SJSA1 (cell line): ENCODE data around the gene UNC5C. TPM values are rescaled to one million over a fixed set of nuclear protein-coding genes. Genes with fewer than 3 reads are reported as not detected.

Experiments
- DNase-seq, 2 experiments: peaks; one replicate each; pipeline ENCODE4 v3.0.0-alpha.2; 2015 to 2020; ENCODE audit warnings: low spot score in 2 of 2, low read depth in 1 of 2
- H3K27ac ChIP-seq: fragments of 250-450 bp; sonication (Bioruptor Pico); 2 replicates; pipeline ENCODE4 v1.5.1; 2020; ENCODE audit warnings: mild to moderate bottlenecking, moderate library complexity
- H3K27me3 ChIP-seq: fragments of 250-450 bp; sonication (Bioruptor Pico); replicated peaks from 2 replicates; pipeline ENCODE4 v1.5.1; 2020; ENCODE audit warnings: mild to moderate bottlenecking, moderate library complexity
- H3K36me3 ChIP-seq: fragments of 250-450 bp; sonication (Bioruptor Pico); 2 replicates; pipeline ENCODE4 v1.5.1; 2020; ENCODE audit warnings: mild to moderate bottlenecking
- H3K4me1 ChIP-seq: fragments of 250-450 bp; sonication (Bioruptor Pico); replicated peaks from 2 replicates; pipeline ENCODE4 v1.6.1; 2021; ENCODE audit warnings: mild to moderate bottlenecking
- H3K4me3 ChIP-seq: fragments of 250-450 bp; sonication (Bioruptor Pico); 2 replicates; pipeline ENCODE4 v1.5.1; 2020; ENCODE audit warnings: mild to moderate bottlenecking
- H3K9me3 ChIP-seq: fragments of 250-450 bp; sonication (Bioruptor Pico); replicated peaks from 2 replicates; pipeline ENCODE4 v1.5.1; 2020; ENCODE audit warnings: mild to moderate bottlenecking
- total RNA-seq: library from RNA; depleted of rRNA; stranded (reverse); fragments of >200 nt; shearing (Covaris generic); gene quantifications from 2 replicates; pipeline ENCODE4 v1.2.3, GENCODE V29; 2014

The UNC5C gene
- total RNA-seq, 1 experiment from 2014 or later = 0.03 TPM

GRCh38 chr4:95450294-95450693 is 98.5 kb downstream of the UNC5C start:
- no peak overlapping the region for H3K4me3 ChIP-seq
- H3K27me3 ChIP-seq = no peaks in the 10 kb centered on the region
- no peak for DNase-seq
- no peaks in the 10 kb centered on the region for H3K9me3 ChIP-seq
- H3K27ac ChIP-seq = no peak overlapping the region
- no peaks in the 10 kb centered on the region for H3K36me3 ChIP-seq
- H3K4me1 ChIP-seq = no peaks in the 10 kb centered on the region

- DNase-seq = no peak
- Histone ChIP-seq H3K27me3 (no peaks in the 10 kb centered on the region; the same call in 1 of the 2 replicates), H3K27ac (no peak overlapping the region), H3K4me3 (no peak overlapping the region), H3K9me3 (no peaks in the 10 kb centered on the region), H3K4me1 (no peaks in the 10 kb centered on the region), H3K36me3 (no peaks in the 10 kb centered on the region)
Observed at GRCh38 chr4:95446173-95446572, 102.6 kb downstream of the UNC5C start.

DNA sequence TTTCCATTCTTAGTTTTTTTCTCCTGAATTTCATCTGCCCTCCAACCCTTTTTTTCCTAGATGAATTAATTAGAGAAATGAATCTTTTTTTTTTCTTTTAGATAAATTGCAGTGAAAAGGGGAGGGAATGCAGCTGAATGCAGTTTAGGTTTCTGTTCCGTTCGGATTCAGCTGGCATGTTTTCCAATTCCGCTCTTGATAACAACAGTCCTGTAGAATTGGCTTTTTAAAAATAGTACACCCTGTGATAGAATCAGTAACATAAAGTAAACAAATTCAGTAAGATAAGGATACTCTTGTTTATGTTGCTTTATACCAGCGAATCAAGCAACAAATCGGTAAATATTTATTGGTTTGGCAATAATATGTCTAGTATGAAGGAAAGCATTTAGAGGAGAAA is 103.5 kb downstream of the UNC5C start:
- Histone ChIP-seq H3K27ac (no peak overlapping the region), H3K36me3 (no peaks in the 10 kb centered on the region), H3K9me3 (no peaks in the 10 kb centered on the region), H3K4me1 (no peaks in the 10 kb centered on the region), H3K4me3 (no peak overlapping the region), H3K27me3 (no peaks in the 10 kb centered on the region; the same call in none of the 2 replicates)
- no peak for DNase-seq

GRCh38 chr4:95444812-95445211 is 104.0 kb downstream of the UNC5C start:
- no peaks in the 10 kb centered on the region; the same call in none of the 2 replicates for H3K27me3 ChIP-seq
- no peaks in the 10 kb centered on the region for H3K9me3 ChIP-seq
- DNase-seq = no peak
- H3K4me1 ChIP-seq = no peaks in the 10 kb centered on the region
- no peak overlapping the region for H3K4me3 ChIP-seq
- no peak overlapping the region for H3K27ac ChIP-seq
- H3K36me3 ChIP-seq = no peaks in the 10 kb centered on the region

DNA sequence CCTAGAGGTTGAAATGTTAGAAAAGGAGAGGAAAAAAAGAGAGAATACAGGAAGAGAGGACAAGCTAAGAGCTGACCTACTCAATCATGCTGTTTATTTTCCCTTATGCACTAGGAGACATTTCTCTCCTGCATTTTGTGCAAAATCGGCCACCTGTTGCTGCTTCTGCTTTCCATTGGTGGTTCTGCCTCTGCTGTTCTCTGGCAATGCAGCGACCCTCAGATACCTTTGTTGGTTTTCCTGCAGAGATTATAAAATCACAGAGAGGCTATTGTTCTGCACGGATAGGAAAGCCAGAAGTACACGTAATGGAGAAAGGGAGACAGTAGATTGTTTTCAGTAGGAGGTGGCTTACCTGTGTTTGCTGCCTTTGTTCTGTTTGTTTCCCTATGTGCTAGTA is 108.9 kb downstream of the UNC5C start:
- no peak overlapping the region for H3K27ac ChIP-seq
- H3K4me3 ChIP-seq = no peak overlapping the region
- H3K4me1 ChIP-seq = no peaks in the 10 kb centered on the region
- no peaks in the 10 kb centered on the region for H3K36me3 ChIP-seq
- no peaks in the 10 kb centered on the region; the same call in none of the 2 replicates for H3K27me3 ChIP-seq
- no peak for DNase-seq
- no peaks in the 10 kb centered on the region for H3K9me3 ChIP-seq

DNA sequence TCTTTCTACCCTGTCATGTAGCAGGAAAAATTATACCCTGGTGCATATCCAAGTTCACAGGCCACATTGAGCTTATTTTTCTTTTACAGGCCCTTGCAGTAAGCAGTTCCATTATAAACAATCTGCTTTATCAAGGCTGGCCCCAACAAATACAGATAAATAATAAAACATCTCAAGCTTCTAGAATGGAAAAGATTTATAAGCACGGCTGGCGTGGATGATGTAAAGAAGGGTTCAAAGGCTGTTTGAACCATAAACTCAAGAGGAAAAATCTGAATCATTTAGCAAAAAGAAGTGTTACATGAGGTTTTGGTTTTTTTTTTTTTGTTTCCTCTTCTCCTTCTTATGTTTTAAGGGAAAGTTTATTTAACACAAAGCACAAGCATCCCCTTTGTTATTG is 109.7 kb downstream of the UNC5C start:
- H3K27me3 ChIP-seq = no peaks in the 10 kb centered on the region; the same call in none of the 2 replicates
- no peaks in the 10 kb centered on the region for H3K36me3 ChIP-seq
- H3K4me1 ChIP-seq = no peaks in the 10 kb centered on the region
- no peak for DNase-seq
- H3K27ac ChIP-seq = no peak overlapping the region
- no peak overlapping the region for H3K4me3 ChIP-seq
- no peaks in the 10 kb centered on the region for H3K9me3 ChIP-seq

GRCh38 chr4:95432466-95432865 is 116.3 kb downstream of the UNC5C start:
- Histone ChIP-seq H3K27ac (no peak overlapping the region), H3K9me3 (no peaks in the 10 kb centered on the region), H3K36me3 (no peaks in the 10 kb centered on the region), H3K27me3 (no peaks in the 10 kb centered on the region), H3K4me1 (no peaks in the 10 kb centered on the region), H3K4me3 (no peak overlapping the region)
- DNase-seq = no peak

GRCh38 chr4:95431678-95432077 is 117.1 kb downstream of the UNC5C start:
- H3K4me3 ChIP-seq = no peak overlapping the region
- H3K4me1 ChIP-seq = no peaks in the 10 kb centered on the region
- no peaks in the 10 kb centered on the region for H3K27me3 ChIP-seq
- no peaks in the 10 kb centered on the region for H3K36me3 ChIP-seq
- no peak for DNase-seq
- H3K9me3 ChIP-seq = no peaks in the 10 kb centered on the region
- no peak overlapping the region for H3K27ac ChIP-seq

- no peaks in the 10 kb centered on the region for H3K9me3 ChIP-seq
- DNase-seq = no peak
- no peak overlapping the region for H3K27ac ChIP-seq
- no peaks in the 10 kb centered on the region for H3K27me3 ChIP-seq
- H3K4me1 ChIP-seq = no peaks in the 10 kb centered on the region
- no peak overlapping the region for H3K4me3 ChIP-seq
- H3K36me3 ChIP-seq = no peaks in the 10 kb centered on the region
Observed at GRCh38 chr4:95429416-95429815, 119.4 kb downstream of the UNC5C start.

- no peaks in the 10 kb centered on the region for H3K4me1 ChIP-seq
- no peak overlapping the region for H3K27ac ChIP-seq
- H3K27me3 ChIP-seq = no peaks in the 10 kb centered on the region
- no peaks in the 10 kb centered on the region for H3K36me3 ChIP-seq
- no peak overlapping the region for H3K4me3 ChIP-seq
- no peaks in the 10 kb centered on the region for H3K9me3 ChIP-seq
- no peak for DNase-seq
Observed at GRCh38 chr4:95428291-95429070, 120.3 kb downstream of the UNC5C start.

GRCh38 chr4:95426455-95426854 is 122.3 kb downstream of the UNC5C start:
- Histone ChIP-seq H3K36me3 (no peaks in the 10 kb centered on the region), H3K4me1 (no peaks in the 10 kb centered on the region), H3K9me3 (no peaks in the 10 kb centered on the region), H3K4me3 (no peak overlapping the region), H3K27me3 (no peaks in the 10 kb centered on the region), H3K27ac (no peak overlapping the region)
- DNase-seq = no peak

DNA sequence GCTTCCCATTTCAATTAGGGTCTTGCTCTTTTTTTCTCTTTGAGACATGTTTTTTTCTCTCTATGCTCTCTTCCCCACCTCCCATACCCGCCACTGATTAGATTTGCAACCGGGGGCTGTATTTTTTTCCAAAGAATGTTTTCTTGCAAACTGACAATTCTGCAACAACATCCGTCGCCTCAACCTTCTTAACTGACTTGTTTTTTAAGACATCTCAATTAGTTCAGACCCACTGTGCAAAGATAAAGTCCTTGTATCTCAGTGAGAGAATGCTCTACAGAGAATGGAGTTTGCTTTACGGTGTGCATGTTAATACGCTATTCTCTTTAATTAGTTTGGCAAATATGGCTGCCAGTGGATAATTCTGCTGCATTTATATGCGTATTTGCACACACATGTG is 126.3 kb downstream of the UNC5C start:
- no peak for DNase-seq
- H3K27me3 ChIP-seq = no peaks in the 10 kb centered on the region
- no peak overlapping the region for H3K4me3 ChIP-seq
- H3K27ac ChIP-seq = no peak overlapping the region
- H3K9me3 ChIP-seq = no peaks in the 10 kb centered on the region
- H3K4me1 ChIP-seq = no peaks in the 10 kb centered on the region
- no peaks in the 10 kb centered on the region for H3K36me3 ChIP-seq

- DNase-seq = no peak
- Histone ChIP-seq H3K36me3 (no peaks in the 10 kb centered on the region), H3K27me3 (no peaks in the 10 kb centered on the region), H3K27ac (no peak overlapping the region), H3K4me1 (no peaks in the 10 kb centered on the region), H3K9me3 (no peaks in the 10 kb centered on the region), H3K4me3 (no peak overlapping the region)
Observed at GRCh38 chr4:95421869-95422268, 126.9 kb downstream of the UNC5C start.

GRCh38 chr4:95417531-95417930 is 131.2 kb downstream of the UNC5C start:
- Histone ChIP-seq H3K4me3 (no peak overlapping the region), H3K27ac (no peak overlapping the region), H3K36me3 (no peaks in the 10 kb centered on the region), H3K9me3 (no peaks in the 10 kb centered on the region), H3K27me3 (no peaks in the 10 kb centered on the region), H3K4me1 (peaks cover 13% of the 10 kb centered on the region)
- no peak for DNase-seq

- H3K4me3 ChIP-seq = no peak overlapping the region
- peak in 1 of 2 experiments; percentile 11 for DNase-seq
- H3K36me3 ChIP-seq = no peaks in the 10 kb centered on the region
- H3K9me3 ChIP-seq = no peaks in the 10 kb centered on the region
- H3K4me1 ChIP-seq = peaks cover 13% of the 10 kb centered on the region
- H3K27ac ChIP-seq = no peak overlapping the region
- H3K27me3 ChIP-seq = no peaks in the 10 kb centered on the region
Observed at GRCh38 chr4:95415346-95415771, 133.4 kb downstream of the UNC5C start.
